Measurements from ENCODE around the gene HBP1. TPM values are rescaled to one million over a fixed set of nuclear protein-coding genes. Genes with fewer than 3 reads are reported as not detected.

HBP1 gene
- total RNA-seq, 2 donors from 2014 or later = 127 to 138 TPM

DNA sequence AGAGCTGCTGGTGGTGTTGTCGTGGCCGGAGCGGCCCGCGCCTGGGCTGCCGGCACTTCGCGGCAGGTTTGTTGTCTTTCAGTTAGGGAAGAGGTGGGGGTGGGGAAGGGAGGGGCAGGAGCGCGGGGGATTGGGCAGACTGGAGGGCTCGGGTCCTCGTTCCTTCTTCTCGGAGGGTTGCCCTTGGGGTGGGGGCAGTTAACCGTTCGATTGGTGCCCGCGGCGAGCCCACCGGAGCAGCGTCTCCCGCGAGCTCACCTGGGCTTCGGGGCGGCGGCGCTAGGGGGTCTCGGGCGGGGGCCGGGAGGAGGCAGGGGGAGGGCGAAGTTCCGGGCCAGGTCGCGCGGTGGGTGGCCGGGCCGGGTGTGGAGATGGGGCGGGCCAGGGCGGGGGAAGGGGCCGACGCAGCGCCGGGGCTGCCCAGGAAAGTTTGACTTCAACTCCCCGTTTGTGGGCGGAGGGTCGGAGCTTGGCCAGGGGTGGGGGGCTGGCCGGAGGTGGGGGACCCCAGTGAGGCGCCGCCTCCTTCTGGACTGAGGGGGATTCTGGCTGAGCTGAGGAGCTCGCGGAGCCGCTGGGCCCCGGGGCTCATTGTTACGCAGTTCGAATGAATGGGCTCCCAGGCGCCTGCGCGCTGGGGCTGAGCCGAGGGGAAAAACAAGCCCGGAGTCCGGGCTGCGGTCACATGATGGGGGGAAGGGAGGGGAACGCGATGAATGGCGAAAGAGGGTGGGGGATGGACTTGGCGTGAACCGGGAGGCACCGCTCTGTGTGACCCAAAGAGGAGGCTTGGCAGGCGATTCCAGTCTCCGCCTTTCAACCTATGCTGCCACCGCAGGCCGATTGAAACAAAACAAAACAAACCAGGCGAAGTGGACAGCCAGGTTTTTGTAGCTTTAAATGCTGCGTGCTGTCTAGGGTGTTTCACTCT is 582 bp downstream of the HBP1 start:
- Histone ChIP-seq H3K4me1 (ENCODE audit: control insufficient read depth in 1 of 2, low read depth in 2 of 2) (peaks cover 27 to 29% of the 10 kb centered on the region in 2 donors), H3K4me3 (peak overlapping the region; percentile 97), H3K9me3 (no peaks in the 10 kb centered on the region), H3K27ac (peak overlapping the region; percentile 93 to 98), H3K36me3 (no peaks in the 10 kb centered on the region), H3K27me3 (replicated peaks; ENCODE audit: insufficient read depth) (no peaks in the 10 kb centered on the region)
- DNase-seq (ENCODE audit: low spot score) (peak; percentile 85), ATAC-seq (ENCODE audit: insufficient number of reproducible peaks, low FRiP score, low read depth) (peak; percentile 56)
- TF ChIP-seq, protein P1, sequence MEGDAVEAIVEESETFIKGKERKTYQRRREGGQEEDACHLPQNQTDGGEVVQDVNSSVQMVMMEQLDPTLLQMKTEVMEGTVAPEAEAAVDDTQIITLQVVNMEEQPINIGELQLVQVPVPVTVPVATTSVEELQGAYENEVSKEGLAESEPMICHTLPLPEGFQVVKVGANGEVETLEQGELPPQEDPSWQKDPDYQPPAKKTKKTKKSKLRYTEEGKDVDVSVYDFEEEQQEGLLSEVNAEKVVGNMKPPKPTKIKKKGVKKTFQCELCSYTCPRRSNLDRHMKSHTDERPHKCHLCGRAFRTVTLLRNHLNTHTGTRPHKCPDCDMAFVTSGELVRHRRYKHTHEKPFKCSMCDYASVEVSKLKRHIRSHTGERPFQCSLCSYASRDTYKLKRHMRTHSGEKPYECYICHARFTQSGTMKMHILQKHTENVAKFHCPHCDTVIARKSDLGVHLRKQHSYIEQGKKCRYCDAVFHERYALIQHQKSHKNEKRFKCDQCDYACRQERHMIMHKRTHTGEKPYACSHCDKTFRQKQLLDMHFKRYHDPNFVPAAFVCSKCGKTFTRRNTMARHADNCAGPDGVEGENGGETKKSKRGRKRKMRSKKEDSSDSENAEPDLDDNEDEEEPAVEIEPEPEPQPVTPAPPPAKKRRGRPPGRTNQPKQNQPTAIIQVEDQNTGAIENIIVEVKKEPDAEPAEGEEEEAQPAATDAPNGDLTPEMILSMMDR (IDR thresholded peaks at IDR 0.05) = no peak

DNA sequence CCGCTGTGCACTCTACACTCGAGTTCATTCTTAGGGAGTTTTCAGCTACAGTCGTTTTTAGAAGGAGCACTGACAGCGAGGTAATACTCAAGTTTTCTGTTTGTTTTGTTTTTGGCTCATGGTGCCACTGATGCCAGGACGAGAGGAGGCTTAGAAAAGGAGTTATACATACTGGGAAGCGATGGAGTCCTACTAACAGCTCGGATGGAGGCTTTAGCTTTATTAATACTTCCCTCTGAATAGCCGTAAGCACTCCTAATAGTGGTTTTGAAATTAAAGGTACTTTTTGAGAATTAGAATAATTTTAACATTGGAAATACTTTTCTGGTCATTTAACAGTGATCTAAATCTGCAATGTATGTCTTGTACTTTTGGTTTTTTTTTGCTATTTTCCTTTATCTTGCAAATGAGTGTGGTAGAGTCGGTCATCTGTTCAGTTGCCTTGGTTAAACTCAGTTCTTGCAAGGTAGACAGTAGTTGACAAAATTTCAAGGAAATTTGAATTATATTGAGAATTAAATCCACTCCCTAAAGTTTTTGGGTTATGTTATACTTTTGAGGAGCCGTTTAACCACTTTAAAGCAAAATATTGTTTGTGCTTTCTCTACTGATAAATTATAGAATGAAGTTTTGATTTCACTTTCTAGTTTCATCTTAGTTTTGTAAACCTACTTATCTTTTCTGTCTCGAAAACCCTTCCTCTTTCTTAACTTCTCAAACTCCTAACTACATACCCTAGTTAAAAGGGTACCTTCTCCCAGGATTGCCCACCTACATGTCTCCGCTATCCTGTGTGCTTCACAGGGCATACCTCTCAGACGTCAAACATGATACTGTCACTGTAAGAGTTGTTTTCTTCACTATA is 1.5 kb downstream of the HBP1 start:
- Histone ChIP-seq H3K36me3 (no peaks in the 10 kb centered on the region), H3K4me3 (peak overlapping the region; percentile 97), H3K9me3 (no peaks in the 10 kb centered on the region), H3K27ac (peak overlapping the region; percentile 93 to 98), H3K4me1 (ENCODE audit: control insufficient read depth in 1 of 2, low read depth in 2 of 2) (peaks cover 32 to 38% of the 10 kb centered on the region in 2 donors), H3K27me3 (replicated peaks; ENCODE audit: insufficient read depth) (no peaks in the 10 kb centered on the region)
- DNase-seq (ENCODE audit: low spot score) = no peak
- TF ChIP-seq, protein P1 (IDR thresholded peaks at IDR 0.05) = no peak
- ATAC-seq (ENCODE audit: insufficient number of reproducible peaks, low FRiP score, low read depth) = no peak

- Histone ChIP-seq H3K27ac (no peak overlapping the region), H3K9me3 (no peaks in the 10 kb centered on the region), H3K27me3 (replicated peaks; ENCODE audit: insufficient read depth) (no peaks in the 10 kb centered on the region), H3K4me1 (ENCODE audit: control insufficient read depth in 1 of 2, low read depth in 2 of 2) (peaks cover 36 to 47% of the 10 kb centered on the region in 2 donors), H3K36me3 (no peaks in the 10 kb centered on the region), H3K4me3 (no peak overlapping the region)
- ATAC-seq (ENCODE audit: insufficient number of reproducible peaks, low FRiP score, low read depth) (no peak), DNase-seq (ENCODE audit: low spot score) (no peak)
- TF ChIP-seq, protein P1 (IDR thresholded peaks at IDR 0.05) = no peak
Measured at GRCh38 chr7:107171496-107171895, 2.7 kb downstream of the HBP1 start.

DNA sequence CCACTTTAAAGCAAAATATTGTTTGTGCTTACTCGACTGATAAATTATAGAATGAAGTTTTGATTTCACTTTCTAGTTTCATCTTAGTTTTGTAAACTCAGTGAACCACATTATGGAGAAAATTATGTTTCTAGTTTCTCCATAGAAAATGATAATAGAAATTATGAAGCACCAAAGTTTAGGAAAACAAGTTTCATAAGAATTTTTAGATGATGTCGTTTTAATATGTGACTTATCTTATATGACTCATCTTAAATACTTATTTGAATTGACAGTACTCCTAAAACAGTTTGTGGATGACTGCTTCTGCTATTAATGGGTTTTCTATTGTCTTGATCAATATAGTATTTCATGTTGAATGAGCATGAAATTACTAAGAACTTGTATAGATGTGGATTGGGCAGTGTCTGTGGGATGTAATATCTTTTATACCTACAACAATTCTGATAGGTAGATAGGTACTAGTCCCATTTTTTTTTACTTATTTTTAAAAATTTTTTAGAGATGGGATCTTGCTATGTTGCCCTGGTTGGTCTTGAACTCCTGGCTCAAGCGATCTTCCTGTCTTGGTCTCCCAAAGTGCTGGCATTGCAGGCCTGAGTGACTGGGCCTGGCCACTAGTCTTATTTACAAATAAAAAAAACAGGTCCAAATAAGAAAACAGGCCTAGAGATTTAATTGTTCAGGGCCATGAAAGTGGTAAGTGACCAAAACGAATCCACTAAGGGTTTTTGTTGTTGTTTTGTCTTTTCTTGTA is 3.7 kb downstream of the HBP1 start:
- DNase-seq (ENCODE audit: low spot score) (no peak), ATAC-seq (ENCODE audit: insufficient number of reproducible peaks, low FRiP score, low read depth) (no peak)
- TF ChIP-seq, protein P1 (IDR thresholded peaks at IDR 0.05) = no peak
- no peaks in the 10 kb centered on the region for H3K9me3 ChIP-seq
- H3K27me3 ChIP-seq (replicated peaks; ENCODE audit: insufficient read depth) = no peaks in the 10 kb centered on the region
- no peak overlapping the region for H3K4me3 ChIP-seq
- peaks cover 39 to 57% of the 10 kb centered on the region in 2 donors for H3K4me1 ChIP-seq (ENCODE audit: control insufficient read depth in 1 of 2, low read depth in 2 of 2)
- no peaks in the 10 kb centered on the region for H3K36me3 ChIP-seq
- H3K27ac ChIP-seq = no peak overlapping the region
